ENCODE measurements around the gene ANGEL2.

The ANGEL2 gene

GRCh38 chr1:212981025-212981495 is 34.6 kb downstream of the ANGEL2 start:
- H3F3A ChIP-seq (ENCODE audit: insufficient read depth), result no peaks in the 10 kb centered on the region
- H4K20me1 ChIP-seq (ENCODE audit: low read depth, low read length), result no peaks in the 10 kb centered on the region
- H3K9me3 ChIP-seq (ENCODE audit: insufficient read depth, low read length), result no peaks in the 10 kb centered on the region
- no peaks in the 10 kb centered on the region for H3K27me3 ChIP-seq (ENCODE audit: low read length)
- H3K27ac ChIP-seq (ENCODE audit: low read depth, low read length), result no peak overlapping the region
- no peaks in the 10 kb centered on the region for H3K36me3 ChIP-seq (ENCODE audit: low read length)
- TF ChIP-seq EZH2phosphoT487 (conservative IDR thresholded peaks at IDR 0.05; ENCODE audit: low read length), result no peak
- TF ChIP-seq, protein P1, sequence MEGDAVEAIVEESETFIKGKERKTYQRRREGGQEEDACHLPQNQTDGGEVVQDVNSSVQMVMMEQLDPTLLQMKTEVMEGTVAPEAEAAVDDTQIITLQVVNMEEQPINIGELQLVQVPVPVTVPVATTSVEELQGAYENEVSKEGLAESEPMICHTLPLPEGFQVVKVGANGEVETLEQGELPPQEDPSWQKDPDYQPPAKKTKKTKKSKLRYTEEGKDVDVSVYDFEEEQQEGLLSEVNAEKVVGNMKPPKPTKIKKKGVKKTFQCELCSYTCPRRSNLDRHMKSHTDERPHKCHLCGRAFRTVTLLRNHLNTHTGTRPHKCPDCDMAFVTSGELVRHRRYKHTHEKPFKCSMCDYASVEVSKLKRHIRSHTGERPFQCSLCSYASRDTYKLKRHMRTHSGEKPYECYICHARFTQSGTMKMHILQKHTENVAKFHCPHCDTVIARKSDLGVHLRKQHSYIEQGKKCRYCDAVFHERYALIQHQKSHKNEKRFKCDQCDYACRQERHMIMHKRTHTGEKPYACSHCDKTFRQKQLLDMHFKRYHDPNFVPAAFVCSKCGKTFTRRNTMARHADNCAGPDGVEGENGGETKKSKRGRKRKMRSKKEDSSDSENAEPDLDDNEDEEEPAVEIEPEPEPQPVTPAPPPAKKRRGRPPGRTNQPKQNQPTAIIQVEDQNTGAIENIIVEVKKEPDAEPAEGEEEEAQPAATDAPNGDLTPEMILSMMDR (IDR thresholded peaks at IDR 0.05; ENCODE audit: insufficient read depth, low read length, poor library complexity, severe bottlenecking), result no peak
- no peak overlapping the region for H3K4me2 ChIP-seq (ENCODE audit: low read depth, low read length, poor library complexity, severe bottlenecking)
- no peaks in the 10 kb centered on the region for H3K79me2 ChIP-seq (ENCODE audit: insufficient read depth, low read length)
- H2AFZ ChIP-seq (ENCODE audit: low read depth, low read length, severe bottlenecking), result no peak overlapping the region
- no peak overlapping the region for H3K9ac ChIP-seq (ENCODE audit: low read length)
- H3K4me3 ChIP-seq (ENCODE audit: insufficient read depth, low read length, poor library complexity, severe bottlenecking), result no peak overlapping the region
- no peaks in the 10 kb centered on the region for H3K9me2 ChIP-seq (replicated peaks; ENCODE audit: insufficient read depth, low read length)

- Histone ChIP-seq H3K4me3 (ENCODE audit: insufficient read depth, low read length, poor library complexity, severe bottlenecking) (no peak overlapping the region), H3K4me2 (ENCODE audit: low read depth, low read length, poor library complexity, severe bottlenecking) (no peak overlapping the region), H4K20me1 (ENCODE audit: low read depth, low read length) (no peaks in the 10 kb centered on the region), H3K9ac (ENCODE audit: low read length) (no peak overlapping the region), H3K36me3 (ENCODE audit: low read length) (no peaks in the 10 kb centered on the region), H3K9me3 (ENCODE audit: insufficient read depth, low read length) (no peaks in the 10 kb centered on the region), H3F3A (ENCODE audit: insufficient read depth) (no peaks in the 10 kb centered on the region), H3K9me2 (replicated peaks; ENCODE audit: insufficient read depth, low read length) (no peaks in the 10 kb centered on the region), H3K27me3 (ENCODE audit: low read length) (no peaks in the 10 kb centered on the region), H2AFZ (ENCODE audit: low read depth, low read length, severe bottlenecking) (no peak overlapping the region), H3K79me2 (ENCODE audit: insufficient read depth, low read length) (no peaks in the 10 kb centered on the region), H3K27ac (ENCODE audit: low read depth, low read length) (no peak overlapping the region)
- TF ChIP-seq, protein P1 (IDR thresholded peaks at IDR 0.05; ENCODE audit: insufficient read depth, low read length, poor library complexity, severe bottlenecking), result no peak
- TF ChIP-seq EZH2phosphoT487 (conservative IDR thresholded peaks at IDR 0.05; ENCODE audit: low read length), result no peak
Observed at GRCh38 chr1:212980123-212980785, 35.4 kb downstream of the ANGEL2 start.

DNA sequence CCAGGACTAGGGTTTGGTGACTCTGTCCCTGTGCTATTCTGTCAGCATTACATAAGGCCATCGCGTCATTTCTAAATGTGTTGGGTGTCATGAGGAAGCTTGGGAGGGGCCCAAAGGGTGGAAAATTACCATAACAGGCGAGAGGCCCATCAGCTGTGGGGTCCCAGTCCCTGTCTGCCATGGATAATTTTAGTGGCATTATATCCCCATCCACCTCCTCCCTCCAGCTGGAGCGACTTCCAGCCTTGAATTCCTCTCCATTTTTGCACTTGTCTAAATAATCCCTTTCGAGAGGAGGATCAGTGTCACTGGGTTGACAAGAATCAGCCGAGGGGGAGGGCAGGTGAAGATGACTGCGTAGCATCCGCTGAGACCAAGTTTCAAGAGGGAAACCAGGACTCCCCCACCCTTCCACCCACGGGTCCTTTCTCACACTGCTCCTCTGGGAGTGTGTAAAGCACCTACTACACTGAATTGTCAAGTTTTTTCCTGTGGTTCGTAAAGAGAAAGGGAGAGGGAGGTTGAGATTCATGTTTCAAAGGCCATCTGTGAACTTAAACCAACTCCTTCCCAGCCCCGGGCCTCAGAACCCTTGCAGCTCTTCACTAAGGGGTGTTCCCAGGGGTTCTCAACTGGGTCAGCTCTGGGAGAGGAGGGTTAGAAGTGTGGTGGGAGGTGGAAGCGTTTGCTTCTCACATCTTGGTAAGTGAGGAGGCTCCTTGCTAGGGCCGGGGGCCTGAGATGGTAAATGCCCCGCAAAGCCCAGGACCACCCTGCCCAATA is 36.1 kb downstream of the ANGEL2 start:
- Histone ChIP-seq H3K27me3 (ENCODE audit: low read length) (no peaks in the 10 kb centered on the region), H3K36me3 (ENCODE audit: low read length) (no peaks in the 10 kb centered on the region), H3K4me2 (ENCODE audit: low read depth, low read length, poor library complexity, severe bottlenecking) (no peak overlapping the region), H3K27ac (ENCODE audit: low read depth, low read length) (no peak overlapping the region), H4K20me1 (ENCODE audit: low read depth, low read length) (no peaks in the 10 kb centered on the region), H3F3A (ENCODE audit: insufficient read depth) (no peaks in the 10 kb centered on the region), H3K4me3 (ENCODE audit: insufficient read depth, low read length, poor library complexity, severe bottlenecking) (no peak overlapping the region), H2AFZ (ENCODE audit: low read depth, low read length, severe bottlenecking) (no peak overlapping the region), H3K9ac (ENCODE audit: low read length) (no peak overlapping the region), H3K9me3 (ENCODE audit: insufficient read depth, low read length) (no peaks in the 10 kb centered on the region), H3K79me2 (ENCODE audit: insufficient read depth, low read length) (no peaks in the 10 kb centered on the region), H3K9me2 (replicated peaks; ENCODE audit: insufficient read depth, low read length) (no peaks in the 10 kb centered on the region)
- TF ChIP-seq, protein P1 (IDR thresholded peaks at IDR 0.05; ENCODE audit: insufficient read depth, low read length, poor library complexity, severe bottlenecking), result no peak
- TF ChIP-seq EZH2phosphoT487 (conservative IDR thresholded peaks at IDR 0.05; ENCODE audit: low read length), result no peak
